Psoas muscle (tissue), 8 donors: ENCODE measurements around the gene VCAN. TPM values are rescaled to one million over a fixed set of nuclear protein-coding genes. Genes with fewer than 3 reads are reported as not detected.
A peak's percentile ranks its signal among the peaks of the same experiment; 100 is the strongest.

Experiments
- ATAC-seq, 4 donors: fragments of 200-7000 bp; cut with Tn5 transposase; one replicate each; pipeline ENCODE4 v1.9.1; 2020; ENCODE audit warnings: moderate library complexity in 3 of 4, mild to moderate bottlenecking in 2 of 4
- DNase-seq, 2 donors: peaks; one replicate each; pipeline ENCODE4 v3.0.0-alpha.2; 2020
- H3K27ac ChIP-seq: fragments of 200-600 bp; one replicate; pipeline ENCODE4 v1.8.0; 2022
- H3K27me3 ChIP-seq, 3 donors: fragments of 200-600 bp in 1 of 3; one replicate each; pipeline versions ENCODE4 v1.6.1 to v1.8.0; 2013 to 2022; ENCODE audit warnings: low read length in 2 of 3, mild to moderate bottlenecking in 2 of 3, moderate library complexity in 1 of 3; ENCODE audit not compliant: insufficient read depth in 3 of 3
- H3K36me3 ChIP-seq, 2 donors: fragments of 200-600 bp in 1 of 2; one replicate each; pipeline versions ENCODE4 v1.6.1 to v1.8.0; 2013 to 2022; ENCODE audit warnings: low read depth in 1 of 2, mild to moderate bottlenecking in 1 of 2, moderate library complexity in 1 of 2; ENCODE audit not compliant: insufficient read depth in 1 of 2
- H3K4me1 ChIP-seq: fragments of 200-600 bp; one replicate; pipeline ENCODE4 v1.8.0; 2022
- H3K4me3 ChIP-seq: fragments of 200-600 bp; one replicate; pipeline ENCODE4 v1.8.0; 2022; ENCODE audit warnings: mild to moderate bottlenecking
- H3K9me3 ChIP-seq: fragments of 200-600 bp; one replicate; pipeline ENCODE4 v1.8.0; 2022
- CTCF ChIP-seq: fragments of 200-600 bp; IDR thresholded peaks from one replicate; pipeline ENCODE4 v1.8.0; 2022; ENCODE audit warnings: antibody characterized with exemption
- WGBS, 3 donors: extraction: QIAGEN DNeasy Blood & Tissue Kit; methylation state at CpG; one replicate each; pipeline versions ENCODE4 v1.1.6 to v1.1.7; 2013; 5-methylcytosine and 5-hydroxymethylcytosine counted together
- intact Hi-C, 2 donors: fragments of 100-400 bp; cut with DNase I; formaldehyde crosslinking; loops; one replicate each; pipeline versions ENCODE4 v1.11.0 to v1.14.2; 2022
- polyA plus RNA-seq, 3 donors: library from polyadenylated mRNA; stranded (reverse); fragments of 200-250 nt; gene quantifications; one replicate each; pipeline ENCODE4 v1.2.3, GENCODE V29; 2013
- total RNA-seq, 4 donors: library from RNA; stranded (reverse); fragmentation: NEBNext Ultra II Directional in 2 of 4; extraction: Animal tissue kit (Norgen Biotek cat#: 25700) in 2 of 4; gene quantifications; one replicate each; pipeline versions ENCODE4 v1.2.1 to v1.2.4, GENCODE V29; 2021 to 2023
- donor health status: healthy with polysubstance abuse.
- donor health status: DM: no; HTN: no; CAD: no; lungs with moderate emphysema.
- donor health status: Bipolar disorder and iron deficiency.
- donor health status: healthy.
- donor health status: DM: yes; HTN: yes; CAD: no.
- donor health status: DM: no; HTN: no; CAD: no.
- donor health status: DM: no; HTN: no; CAD: no.
- donor health status: DM: yes; HTN: yes; CAD: no.

The VCAN gene
- total and polyA plus RNA-seq, 7 donors, result 2.7 to 26.1 (median 8.8) TPM

GRCh38 chr5:83469075-83469474 lies 2.5 kb upstream of the VCAN start:
- no peak overlapping the region for H3K4me3 ChIP-seq
- DNase-seq (no peak), ATAC-seq (no peak)
- no peaks in the 10 kb centered on the region for H3K9me3 ChIP-seq
- no peak for TF ChIP-seq CTCF
- intact Hi-C loops, result no loop called here
- peaks cover 0 to 55% (median 8%) of the 10 kb centered on the region in 3 donors for H3K27me3 ChIP-seq
- no peak overlapping the region for H3K27ac ChIP-seq
- no peaks in the 10 kb centered on the region for H3K36me3 ChIP-seq
- H3K4me1 ChIP-seq, result peaks cover 4% of the 10 kb centered on the region

GRCh38 chr5:83470526-83471404 lies 779 bp upstream of the VCAN start:
- DNase-seq, result no peak
- Histone ChIP-seq H3K27me3 (peaks cover 0 to 71% (median 11%) of the 10 kb centered on the region in 3 donors), H3K4me3 (peak overlapping the region; percentile 62), H3K9me3 (no peaks in the 10 kb centered on the region), H3K36me3 (no peaks in the 10 kb centered on the region), H3K27ac (no peak overlapping the region), H3K4me1 (peaks cover 4% of the 10 kb centered on the region)
- no peak for ATAC-seq
- 19 to 22% (median 20%) methylated on average over 15 of the region's 15 CpGs for WGBS, 3 donors
- intact Hi-C loops, result loop anchor here in 1 of 2 donors (5.0 kb wide), 1 partner anchor 1113 kb away; no protein-coding TSS in a partner anchor
- TF ChIP-seq CTCF, result no peak

GRCh38 chr5:83472213-83472507 lies 616 bp downstream of the VCAN start:
- intact Hi-C loops, result loop anchor here in 1 of 2 donors (5.0 kb wide), 1 partner anchor 1115 kb away; no protein-coding TSS in a partner anchor
- ATAC-seq (no peak), DNase-seq (no peak)
- TF ChIP-seq CTCF, result no peak
- peaks cover 0 to 83% (median 11%) of the 10 kb centered on the region in 3 donors for H3K27me3 ChIP-seq
- H3K4me1 ChIP-seq, result peaks cover 4% of the 10 kb centered on the region
- H3K36me3 ChIP-seq, result no peaks in the 10 kb centered on the region
- peak overlapping the region; percentile 44 for H3K27ac ChIP-seq
- WGBS, 3 donors, result 0% methylated on average over 5 of the region's 5 CpGs
- H3K9me3 ChIP-seq, result no peaks in the 10 kb centered on the region
- peak overlapping the region; percentile 62 for H3K4me3 ChIP-seq

- H3K9me3 ChIP-seq, result no peaks in the 10 kb centered on the region
- peaks cover 0 to 87% (median 11%) of the 10 kb centered on the region in 3 donors for H3K27me3 ChIP-seq
- peak overlapping the region; percentile 44 for H3K27ac ChIP-seq
- peaks cover 4% of the 10 kb centered on the region for H3K4me1 ChIP-seq
- peak; percentile 31 to 63 (median 52) for ATAC-seq
- intact Hi-C loops, result loop anchor here in 1 of 2 donors (5.0 kb wide), 1 partner anchor 1115 kb away; no protein-coding TSS in a partner anchor
- 0 to 1% (median 1%) methylated on average over 54 of the region's 54 CpGs for WGBS, 3 donors
- TF ChIP-seq CTCF, result no peak
- peak; percentile 60 to 79 for DNase-seq
- peak overlapping the region; percentile 62 for H3K4me3 ChIP-seq
- H3K36me3 ChIP-seq, result no peaks in the 10 kb centered on the region
Measured at GRCh38 chr5:83472508-83473345, 1.2 kb downstream of the VCAN start.
